Hepatocyte (in vitro differentiated cells): ENCODE measurements around the gene NHS. TPM values are rescaled to one million over a fixed set of nuclear protein-coding genes. Genes with fewer than 3 reads are reported as not detected.

Source experiments
- DNase-seq: peaks from one replicate; pipeline ENCODE4 v3.0.0-alpha.2; 2016; ENCODE audit warnings: low spot score
- H2AFZ ChIP-seq: fragments of 200-600 bp; sonication (generic); 2 replicates; pipeline ENCODE4 v1.6.0; 2016; ENCODE audit warnings: antibody characterized with exemption, mild to moderate bottlenecking
- H3K27ac ChIP-seq: fragments of 200-600 bp; sonication (generic); 2 replicates; pipeline ENCODE4 v1.5.1; 2016; ENCODE audit warnings: mild to moderate bottlenecking
- H3K27me3 ChIP-seq: fragments of 200-600 bp; sonication (generic); 2 replicates; pipeline ENCODE4 v1.6.1; 2016
- H3K36me3 ChIP-seq: fragments of 200-600 bp; sonication (generic); replicated peaks from 2 replicates; pipeline ENCODE4 v1.5.1; 2016; ENCODE audit warnings: low read depth; ENCODE audit not compliant: insufficient read depth
- H3K4me1 ChIP-seq: fragments of 200-600 bp; sonication (generic); 2 replicates; pipeline ENCODE4 v1.5.1; 2016; ENCODE audit warnings: mild to moderate bottlenecking, moderate library complexity; ENCODE audit not compliant: insufficient read depth
- H3K4me2 ChIP-seq: fragments of 200-600 bp; sonication (generic); 2 replicates; pipeline ENCODE4 v1.6.0; 2016
- H3K4me3 ChIP-seq: fragments of 200-600 bp; sonication (generic); 2 replicates; pipeline ENCODE4 v1.5.1; 2016; ENCODE audit warnings: mild to moderate bottlenecking
- H3K79me2 ChIP-seq: fragments of 200-600 bp; sonication (generic); 2 replicates; pipeline ENCODE4 v1.6.0; 2017; ENCODE audit warnings: mild to moderate bottlenecking
- H3K9me2 ChIP-seq: fragments of 200-600 bp; sonication (generic); replicated peaks from 2 replicates; pipeline ENCODE4 v1.6.0; 2017; ENCODE audit warnings: mild to moderate bottlenecking; ENCODE audit not compliant: insufficient read depth
- H3K9me3 ChIP-seq: fragments of 200-600 bp; sonication (generic); 2 replicates; pipeline ENCODE4 v1.5.1; 2016; ENCODE audit warnings: low read depth, mild to moderate bottlenecking
- H4K20me1 ChIP-seq: fragments of 200-600 bp; sonication (generic); 2 replicates; pipeline ENCODE4 v1.6.0; 2016; ENCODE audit warnings: mild to moderate bottlenecking; ENCODE audit not compliant: insufficient read depth, poor library complexity, severe bottlenecking
- CTCF ChIP-seq: fragments of 200-600 bp; sonication (generic); IDR thresholded peaks from 2 replicates; pipeline ENCODE4 v1.5.1; 2016; ENCODE audit warnings: antibody characterized with exemption, mild to moderate bottlenecking; ENCODE audit not compliant: poor library complexity
- EZH2 ChIP-seq: fragments of 200-600 bp; sonication (generic); IDR thresholded peaks from 2 replicates; pipeline ENCODE4 v1.6.1; 2016; ENCODE audit warnings: antibody characterized with exemption, mild to moderate bottlenecking, borderline replicate concordance
- EZH2phosphoT487 ChIP-seq: fragments of 200-600 bp; sonication (generic); IDR thresholded peaks from one replicate; pipeline ENCODE4 v1.6.1; 2018; ENCODE audit warnings: antibody characterized with exemption, mild to moderate bottlenecking, low read depth, moderate library complexity; ENCODE audit not compliant: unreplicated experiment, severe bottlenecking
- WGBS: methylation state at CpG from one replicate; pipeline ENCODE4 v1.1.6; 2016; ENCODE audit warnings: low lambda C conversion rate; ENCODE audit errors: missing lambda C conversion rate; 5-methylcytosine and 5-hydroxymethylcytosine counted together
- microRNA-seq: library from miRNA; unstranded; fragments of <30 nt; microRNA quantifications from one replicate; pipeline ENCODE4, GENCODE V29; 2017
- polyA plus RNA-seq: library from polyadenylated mRNA; unstranded; fragments of >200 nt; fragmentation: Nextera tagmentation; extraction: Ambion mirVana; gene quantifications from 2 replicates; pipeline ENCODE4 v1.2.1, GENCODE V29; 2016
- small RNA-seq: library from RNA; depleted of rRNA; stranded (forward); fragments of <200 nt; gene quantifications from one replicate; pipeline ENCODE3, GENCODE V24; 2014
- total RNA-seq: library from RNA; depleted of rRNA; stranded (reverse); fragments of >200 nt; gene quantifications from 2 replicates; pipeline ENCODE4 v1.2.3, GENCODE V29; 2014

Gene NHS
- total and polyA plus RNA-seq, 2 experiments from 2014 or later: 0.35 to 3.1 TPM

GRCh38 chrX:17774053-17774452 is 399.1 kb downstream of the NHS start:
- no peaks in the 10 kb centered on the region for H3K27me3 ChIP-seq
- no peaks in the 10 kb centered on the region for H3K4me1 ChIP-seq
- H3K79me2 ChIP-seq: no peaks in the 10 kb centered on the region
- H3K4me2 ChIP-seq: no peak overlapping the region
- no peak overlapping the region for H3K27ac ChIP-seq
- no peak for TF ChIP-seq EZH2phosphoT487
- no peaks in the 10 kb centered on the region for H3K9me2 ChIP-seq
- no peaks in the 10 kb centered on the region for H3K9me3 ChIP-seq
- H2AFZ ChIP-seq: no peak overlapping the region
- DNase-seq: no peak
- no peak overlapping the region for H3K4me3 ChIP-seq
- no peaks in the 10 kb centered on the region for H3K36me3 ChIP-seq
- no peaks in the 10 kb centered on the region for H4K20me1 ChIP-seq
- WGBS: 62% methylated on average over 1 of the region's 1 CpG

DNA sequence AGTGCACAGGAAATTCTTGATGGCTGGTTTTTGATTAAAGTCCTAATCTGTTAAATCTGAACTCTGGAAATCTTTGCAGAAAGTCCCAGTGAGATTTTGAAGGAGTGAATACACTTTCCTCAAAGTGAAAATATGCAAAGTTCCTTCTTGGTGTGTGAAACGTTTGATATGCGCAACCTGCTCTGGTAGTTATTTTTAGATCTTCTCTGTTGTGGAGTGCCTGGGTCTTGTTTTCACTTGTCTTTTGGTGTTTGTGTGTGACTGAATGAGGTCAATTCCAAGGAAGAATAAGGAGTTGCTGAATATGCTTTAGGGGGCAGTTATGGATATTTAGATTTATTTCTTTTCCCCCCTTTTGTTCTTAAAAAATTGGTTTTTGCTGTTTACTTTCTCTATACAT is 404.0 kb downstream of the NHS start:
- 82% methylated on average over 2 of the region's 2 CpGs for WGBS
- DNase-seq: no peak

DNA sequence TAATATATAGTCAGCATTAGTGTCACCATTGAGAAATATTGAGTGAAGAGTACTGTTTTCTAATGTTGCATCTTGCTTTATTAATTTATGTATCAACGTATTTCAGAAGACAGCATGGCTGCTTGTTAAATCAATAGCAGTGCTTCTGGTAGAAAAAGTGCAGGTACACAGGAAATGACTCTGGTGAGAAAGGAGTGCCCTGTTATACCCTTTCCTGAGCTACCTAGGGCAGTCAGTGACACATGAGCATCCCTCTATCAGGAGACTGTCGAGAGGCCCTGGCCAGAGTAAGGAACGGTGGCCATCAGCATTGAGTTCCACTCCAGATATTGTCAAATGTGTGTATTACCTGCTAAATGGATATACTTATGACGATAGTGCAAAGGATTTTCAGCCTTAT is 404.4 kb downstream of the NHS start:
- Histone ChIP-seq H3K27ac (no peak overlapping the region), H3K9me2 (no peaks in the 10 kb centered on the region), H3K4me3 (no peak overlapping the region), H3K4me1 (no peaks in the 10 kb centered on the region), H3K79me2 (no peaks in the 10 kb centered on the region), H3K36me3 (no peaks in the 10 kb centered on the region), H3K4me2 (no peak overlapping the region), H4K20me1 (no peaks in the 10 kb centered on the region), H2AFZ (no peak overlapping the region), H3K27me3 (no peaks in the 10 kb centered on the region), H3K9me3 (no peaks in the 10 kb centered on the region)
- 80% methylated on average over 4 of the region's 4 CpGs for WGBS
- TF ChIP-seq CTCF (no peak), EZH2 (no peak), EZH2phosphoT487 (no peak)
- no peak for DNase-seq

More for the DNA sequence above, 404.0 kb downstream of the NHS start:
- Histone ChIP-seq H3K36me3 (no peaks in the 10 kb centered on the region), H3K4me1 (no peaks in the 10 kb centered on the region), H3K27ac (no peak overlapping the region), H3K9me2 (no peaks in the 10 kb centered on the region), H2AFZ (no peak overlapping the region), H3K79me2 (no peaks in the 10 kb centered on the region), H3K4me2 (no peak overlapping the region), H3K9me3 (no peaks in the 10 kb centered on the region), H4K20me1 (no peaks in the 10 kb centered on the region), H3K4me3 (no peak overlapping the region), H3K27me3 (no peaks in the 10 kb centered on the region)
- TF ChIP-seq EZH2 (no peak), CTCF (no peak), EZH2phosphoT487 (no peak)

Small RNAs within 50 kb of the gene (microRNA-seq; reads per million reads assigned to microRNA genes)
- not detected for gene MIR4768

Small RNAs within 50 kb of the gene (small RNA-seq; reads per million reads assigned to genes)
- gene MIR4768 (not detected), gene RF01210 (not detected)
